OCI-LY3 (cell line): ENCODE data around the gene ALG6.

ENCODE experiments used
- H2AFZ ChIP-seq: fragments of 200-600, 300-600 bp; shearing (Covaris generic); 2 replicates; pipeline ENCODE4 v1.6.0; 2014; ENCODE audit warnings: antibody characterized with exemption, low read depth, low read length
- H3K27ac ChIP-seq: fragments of 200-600, 300-600 bp; sonication (generic); 2 replicates; pipeline ENCODE4 v1.5.1; 2014; ENCODE audit warnings: mild to moderate bottlenecking, low read length, moderate library complexity, mixed read lengths
- H3K27me3 ChIP-seq: fragments of 200-600, 300-600 bp; sonication (generic); 2 replicates; pipeline ENCODE4 v1.6.1; 2014; ENCODE audit warnings: low read depth, low read length, mixed read lengths
- H3K36me3 ChIP-seq: fragments of 200-600, 300-600 bp; sonication (generic); replicated peaks from 2 replicates; pipeline ENCODE3; 2014; ENCODE audit warnings: low read depth, low read length, mixed read lengths
- H3K4me1 ChIP-seq: fragments of 300-600, 200-600 bp; sonication (generic); 2 replicates; pipeline ENCODE4 v1.6.1; 2014; ENCODE audit warnings: low read length, mixed read lengths
- H3K4me2 ChIP-seq: fragments of 200-600, 300-600 bp; sonication (generic); 2 replicates; pipeline ENCODE4 v1.6.1; 2014; ENCODE audit warnings: low read length, mixed read lengths
- H3K4me3 ChIP-seq: fragments of 300-600, 200-600 bp; sonication (generic); 2 replicates; pipeline ENCODE4 v1.5.1; 2014; ENCODE audit warnings: antibody characterized with exemption, mild to moderate bottlenecking, low read length, moderate library complexity
- H3K79me2 ChIP-seq: fragments of 300-600, 200-600 bp; shearing (Covaris generic); 2 replicates; pipeline ENCODE4 v1.6.1; 2014; ENCODE audit warnings: mild to moderate bottlenecking, low read length, mixed read lengths
- H3K9ac ChIP-seq: fragments of 300-600, 200-600 bp; shearing (Covaris generic); 2 replicates; pipeline ENCODE4 v1.6.0; 2014; ENCODE audit warnings: mild to moderate bottlenecking, low read length, moderate library complexity
- H3K9me3 ChIP-seq: fragments of 200-600, 300-600 bp; shearing (Covaris generic); 2 replicates; pipeline ENCODE4 v1.6.1; 2014; ENCODE audit warnings: low read length, mixed read lengths; ENCODE audit not compliant: insufficient read depth
- H4K20me1 ChIP-seq: fragments of 200-600, 300-600 bp; sonication (generic); 2 replicates; pipeline ENCODE4 v1.6.1; 2016; ENCODE audit warnings: low read length, mixed read lengths; ENCODE audit not compliant: insufficient read depth
- CTCF ChIP-seq: fragments of 200-600, 300-600 bp; sonication (generic); IDR thresholded peaks from 2 replicates; pipeline ENCODE4 v1.5.1; 2014; ENCODE audit warnings: antibody characterized with exemption, low read length, low read depth
- EZH2phosphoT487 ChIP-seq: fragments of 200-600 bp; shearing (Covaris generic); IDR thresholded peaks from 2 replicates; pipeline ENCODE4 v1.6.1; 2018; ENCODE audit warnings: antibody characterized with exemption, mixed run types, low read depth

The ALG6 gene

GRCh38 chr1:63428815-63429214 lies 61.4 kb downstream of the ALG6 start:
- Histone ChIP-seq H4K20me1 (no peaks in the 10 kb centered on the region), H3K9me3 (no peaks in the 10 kb centered on the region), H3K4me1 (no peaks in the 10 kb centered on the region), H3K9ac (no peak overlapping the region), H3K4me2 (no peak overlapping the region), H3K36me3 (peaks cover 10% of the 10 kb centered on the region), H3K4me3 (no peak overlapping the region), H3K27ac (no peak overlapping the region), H3K27me3 (no peaks in the 10 kb centered on the region), H2AFZ (no peak overlapping the region), H3K79me2 (no peaks in the 10 kb centered on the region)
- TF ChIP-seq CTCF (no peak), EZH2phosphoT487 (no peak)

DNA sequence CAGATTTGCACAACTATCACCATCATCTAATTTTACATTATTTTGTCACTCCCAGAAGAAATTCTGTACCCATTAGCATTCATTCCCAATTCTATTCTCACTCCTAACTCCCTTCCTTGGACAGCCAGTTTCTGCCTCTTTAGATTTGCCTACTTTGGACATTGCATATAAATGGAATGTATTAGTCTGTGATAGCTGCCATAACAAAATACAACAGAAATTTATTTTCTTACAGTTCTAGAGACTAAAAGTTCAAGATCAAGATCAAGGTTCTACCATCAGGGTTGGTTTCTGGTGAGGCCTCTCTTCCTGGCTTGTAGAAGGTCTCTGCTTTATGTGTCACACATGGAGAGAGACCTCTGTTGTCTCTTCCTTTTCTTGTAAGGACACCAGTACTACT lies 61.9 kb downstream of the ALG6 start:
- H3K27me3 ChIP-seq = no peaks in the 10 kb centered on the region
- H3K36me3 ChIP-seq = peaks cover 10% of the 10 kb centered on the region
- no peaks in the 10 kb centered on the region for H3K9me3 ChIP-seq
- no peaks in the 10 kb centered on the region for H3K4me1 ChIP-seq
- H3K79me2 ChIP-seq = no peaks in the 10 kb centered on the region
- no peak overlapping the region for H3K27ac ChIP-seq
- H2AFZ ChIP-seq = no peak overlapping the region
- H3K4me3 ChIP-seq = no peak overlapping the region
- H4K20me1 ChIP-seq = no peaks in the 10 kb centered on the region
- no peak for TF ChIP-seq EZH2phosphoT487
- no peak overlapping the region for H3K4me2 ChIP-seq
- no peak overlapping the region for H3K9ac ChIP-seq

DNA sequence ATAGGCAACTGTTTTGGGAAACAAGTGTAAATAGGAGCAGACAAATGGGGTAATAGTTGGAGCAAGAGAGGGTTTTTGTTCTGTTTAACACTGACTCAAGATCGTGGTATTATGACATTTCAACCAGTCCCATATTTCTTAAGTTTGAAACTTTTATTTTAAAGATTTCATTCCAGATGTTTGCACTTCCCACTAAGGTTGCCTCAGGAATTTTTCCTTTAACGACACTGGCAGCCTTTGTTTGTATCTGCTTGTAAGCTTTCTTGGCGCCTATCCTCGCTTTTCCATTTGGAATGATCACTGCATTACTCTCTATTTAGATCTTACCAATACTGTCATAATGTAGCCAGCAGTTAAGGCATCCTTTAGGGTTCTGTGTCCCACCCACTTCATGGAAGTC lies 67.7 kb downstream of the ALG6 start:
- Histone ChIP-seq H3K79me2 (no peaks in the 10 kb centered on the region), H3K9me3 (no peaks in the 10 kb centered on the region), H3K4me2 (no peak overlapping the region), H3K27ac (no peak overlapping the region), H2AFZ (no peak overlapping the region), H3K36me3 (no peaks in the 10 kb centered on the region), H3K27me3 (no peaks in the 10 kb centered on the region), H3K9ac (no peak overlapping the region), H4K20me1 (no peaks in the 10 kb centered on the region), H3K4me1 (no peaks in the 10 kb centered on the region), H3K4me3 (no peak overlapping the region)
- no peak for TF ChIP-seq CTCF
- TF ChIP-seq EZH2phosphoT487 = no peak

DNA sequence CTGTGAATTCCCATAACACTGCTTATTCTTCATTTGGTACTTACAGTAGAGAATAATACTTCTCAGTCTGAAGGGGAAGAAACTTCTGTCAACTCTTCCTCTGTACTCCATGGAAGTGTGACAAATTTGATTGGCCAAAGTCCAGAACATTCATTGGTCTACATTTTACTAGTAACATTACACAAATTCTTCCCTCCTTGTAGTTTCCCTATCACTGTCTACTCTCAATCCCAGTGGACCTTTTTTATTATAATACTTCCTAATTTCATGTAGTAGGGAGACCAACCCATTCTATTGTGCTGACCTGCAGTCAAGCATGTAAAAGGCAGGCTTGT lies 74.7 kb downstream of the ALG6 start:
- H3K27ac ChIP-seq = no peak overlapping the region
- no peak overlapping the region for H3K4me2 ChIP-seq
- H3K36me3 ChIP-seq = no peaks in the 10 kb centered on the region
- no peaks in the 10 kb centered on the region for H3K27me3 ChIP-seq
- H2AFZ ChIP-seq = no peak overlapping the region
- TF ChIP-seq CTCF (no peak), EZH2phosphoT487 (no peak)
- H3K9ac ChIP-seq = no peak overlapping the region
- no peaks in the 10 kb centered on the region for H3K4me1 ChIP-seq
- H3K79me2 ChIP-seq = no peaks in the 10 kb centered on the region
- H4K20me1 ChIP-seq = no peaks in the 10 kb centered on the region
- no peaks in the 10 kb centered on the region for H3K9me3 ChIP-seq
- H3K4me3 ChIP-seq = no peak overlapping the region

- H3K4me2 ChIP-seq = no peak overlapping the region
- no peak overlapping the region for H3K4me3 ChIP-seq
- no peaks in the 10 kb centered on the region for H3K79me2 ChIP-seq
- no peaks in the 10 kb centered on the region for H3K4me1 ChIP-seq
- H3K36me3 ChIP-seq = no peaks in the 10 kb centered on the region
- no peak overlapping the region for H3K27ac ChIP-seq
- no peak overlapping the region for H3K9ac ChIP-seq
- H3K9me3 ChIP-seq = no peaks in the 10 kb centered on the region
- TF ChIP-seq EZH2phosphoT487 (no peak), CTCF (no peak)
- H3K27me3 ChIP-seq = no peaks in the 10 kb centered on the region
- H4K20me1 ChIP-seq = no peaks in the 10 kb centered on the region
- no peak overlapping the region for H2AFZ ChIP-seq
Measured at GRCh38 chr1:63448731-63449246, 81.4 kb downstream of the ALG6 start.
